ENCODE measurements around the gene LRRC4B.

Gene LRRC4B

GRCh38 chr19:50580970-50581634, 12.9 kb upstream of the LRRC4B start:
- Histone ChIP-seq H3K36me3 (ENCODE audit: control insufficient read depth in 2 of 2, insufficient read depth in 1 of 2, low read length in 2 of 2) (no peaks in the 10 kb centered on the region), H3K9me3 (ENCODE audit: control insufficient read depth, insufficient read depth, low read depth, low read length) (no peaks in the 10 kb centered on the region), H3K4me3 (ENCODE audit: low read depth, low read length) (no peak overlapping the region), H3K27ac (ENCODE audit: extremely low read depth, low read depth, low read length) (no peak overlapping the region), H3K4me1 (ENCODE audit: control insufficient read depth, insufficient read depth, low read length) (no peaks in the 10 kb centered on the region)
- CTCF ChIA-PET = no interaction called here
- no peak for TF ChIP-seq KLF17 (tag by site-specific recombination; IDR thresholded peaks at IDR 0.05)
- no peak for TF ChIP-seq PRDM10 (tag by site-specific recombination; IDR thresholded peaks at IDR 0.05)
- no peak for TF ChIP-seq ZNF324 (tag by site-specific recombination; IDR thresholded peaks at IDR 0.05)
- no peak for TF ChIP-seq ZNF626 (tag by site-specific recombination; IDR thresholded peaks at IDR 0.05)
- TF ChIP-seq SP7 (tag by site-specific recombination; IDR thresholded peaks at IDR 0.05) = no peak
- no peak for TF ChIP-seq ZNF785 (tag by site-specific recombination; IDR thresholded peaks at IDR 0.05)
- no peak for TF ChIP-seq ZNF18 (tag by site-specific recombination; IDR thresholded peaks at IDR 0.05)
- no peak for TF ChIP-seq ZNF133 (tag by site-specific recombination; IDR thresholded peaks at IDR 0.05)
- TF ChIP-seq ZNF776 (tag by site-specific recombination; IDR thresholded peaks at IDR 0.05; ENCODE audit: borderline replicate concordance) = no peak
- no peak for TF ChIP-seq ZNF394 (tag by site-specific recombination; IDR thresholded peaks at IDR 0.05; ENCODE audit: borderline replicate concordance)
- no peak for TF ChIP-seq ZNF777 (tag by site-specific recombination; IDR thresholded peaks at IDR 0.05; ENCODE audit: borderline replicate concordance)
- TF ChIP-seq ZNF704 (tag by site-specific recombination; IDR thresholded peaks at IDR 0.05) = no peak
- TF ChIP-seq ZNF266 (tag by site-specific recombination; IDR thresholded peaks at IDR 0.05; ENCODE audit: low read depth) = no peak
- no peak for TF ChIP-seq ZNF792 (tag by site-specific recombination; IDR thresholded peaks at IDR 0.05)
- no peak for TF ChIP-seq SCRT1 (tag by site-specific recombination; IDR thresholded peaks at IDR 0.05; ENCODE audit: borderline replicate concordance)
- TF ChIP-seq ZEB2 (tag by site-specific recombination; IDR thresholded peaks at IDR 0.05) = no peak
- TF ChIP-seq ZNF513 (tag by site-specific recombination; IDR thresholded peaks at IDR 0.05) = no peak
- POLR2A ChIA-PET = no interaction called here
